HCT116 (cell line): ENCODE results near the gene TMEM191C.

Experiments used
- CBX3 ChIP-seq: IDR thresholded peaks from 2 replicates; pipeline ENCODE4 v1.6.1; 2012; ENCODE audit warnings: low read depth
- CEBPB ChIP-seq: IDR thresholded peaks from 2 replicates; pipeline ENCODE4 v1.6.1; 2012; ENCODE audit warnings: low read depth
- EGR1 ChIP-seq: IDR thresholded peaks from 2 replicates; pipeline ENCODE4 v1.6.1; 2012; ENCODE audit warnings: low read depth
- EZH2 ChIP-seq: fragments of 200-600 bp; sonication (generic); IDR thresholded peaks from 2 replicates; pipeline ENCODE4 v1.6.1; 2017; ENCODE audit warnings: antibody characterized with exemption, mixed run types
- POLR2A ChIP-seq: IDR thresholded peaks from 2 replicates; pipeline ENCODE4 v1.7.0; 2011; ENCODE audit warnings: borderline replicate concordance; ENCODE audit not compliant: insufficient read depth, insufficient read length; ENCODE audit errors: extremely low read depth
- POLR2AphosphoS5 ChIP-seq: IDR thresholded peaks from 2 replicates; pipeline ENCODE4 v1.6.1; 2011; ENCODE audit warnings: mild to moderate bottlenecking, low read depth, low read length, moderate library complexity
- RAD21 ChIP-seq: IDR thresholded peaks from 2 replicates; pipeline ENCODE4 v1.6.1; 2012; ENCODE audit warnings: low read depth, mild to moderate bottlenecking
- SRF ChIP-seq: IDR thresholded peaks from 2 replicates; pipeline ENCODE4 v1.6.1; 2012; ENCODE audit warnings: low read depth
- YY1 ChIP-seq: IDR thresholded peaks from 2 replicates; pipeline ENCODE4 v1.6.1; 2011; ENCODE audit warnings: low read length, low read depth, moderate library complexity, mild to moderate bottlenecking; ENCODE audit not compliant: insufficient replicate concordance; ENCODE audit errors: extremely low read depth
- TF ChIP-seq, protein P1 (sequence below), 3 experiments: fragments of 200-600 bp in 1 of 3; sonication (generic) in 1 of 3; IDR thresholded peaks in 2 of 3; conservative IDR thresholded peaks in 1 of 3; 2 replicates each; pipeline ENCODE4 v1.5.1; 2012 to 2017; ENCODE audit warnings: low read depth in 2 of 3, low read length in 2 of 3, antibody characterized with exemption in 1 of 3, borderline replicate concordance in 1 of 3, control low read depth in 1 of 3, mild to moderate bottlenecking in 1 of 3, mixed read lengths in 1 of 3, mixed run types in 1 of 3, moderate library complexity in 1 of 3; ENCODE audit not compliant: insufficient read depth in 1 of 3
- TF ChIP-seq, protein P2 (sequence below): IDR thresholded peaks from 2 replicates; pipeline ENCODE4 v1.6.1; 2012; ENCODE audit warnings: low read depth
- TF ChIP-seq, protein P3 (sequence below): IDR thresholded peaks from 2 replicates; pipeline ENCODE4 v1.6.1; 2012
- TF ChIP-seq, protein P4 (sequence below): IDR thresholded peaks from 2 replicates; pipeline ENCODE4 v1.6.1; 2011; ENCODE audit warnings: mild to moderate bottlenecking, low read length, moderate library complexity; ENCODE audit not compliant: insufficient replicate concordance; ENCODE audit errors: extremely low read depth

DNA sequence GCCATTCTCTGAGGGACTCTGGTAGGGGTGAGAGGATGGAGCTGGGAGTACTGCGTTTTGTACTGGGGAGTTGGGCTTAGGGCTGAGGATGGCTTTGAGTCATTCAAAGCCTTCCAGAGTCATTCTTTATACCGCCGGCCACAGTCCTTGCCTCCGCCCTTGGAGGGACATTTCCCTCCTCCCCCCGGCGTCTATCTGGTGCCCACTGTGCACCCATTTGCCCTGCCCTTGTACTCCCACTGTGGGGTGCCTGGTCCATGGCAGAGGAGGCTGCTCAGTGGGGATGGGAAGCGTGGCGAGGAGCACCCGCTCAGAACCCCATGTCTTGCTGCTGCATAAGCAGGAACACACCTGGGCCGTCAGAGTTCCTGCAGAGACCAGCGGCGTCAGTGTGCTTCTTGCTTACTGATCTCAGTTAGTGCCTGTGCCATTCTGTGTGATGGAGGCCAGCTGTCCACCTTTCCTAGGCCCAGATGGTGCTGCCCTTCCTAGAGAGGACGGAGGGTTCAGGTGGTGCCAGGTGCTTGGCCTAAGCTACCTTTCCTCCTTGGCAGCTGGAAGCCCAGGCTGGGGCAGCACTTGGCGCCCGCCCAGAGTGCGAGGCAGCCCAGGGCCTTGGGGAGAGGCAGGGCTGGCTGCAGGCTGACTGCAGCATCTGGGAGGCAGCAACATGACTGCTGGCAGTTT lies 23.3 kb upstream of the TMEM191C start:
- TF ChIP-seq, protein P1, sequence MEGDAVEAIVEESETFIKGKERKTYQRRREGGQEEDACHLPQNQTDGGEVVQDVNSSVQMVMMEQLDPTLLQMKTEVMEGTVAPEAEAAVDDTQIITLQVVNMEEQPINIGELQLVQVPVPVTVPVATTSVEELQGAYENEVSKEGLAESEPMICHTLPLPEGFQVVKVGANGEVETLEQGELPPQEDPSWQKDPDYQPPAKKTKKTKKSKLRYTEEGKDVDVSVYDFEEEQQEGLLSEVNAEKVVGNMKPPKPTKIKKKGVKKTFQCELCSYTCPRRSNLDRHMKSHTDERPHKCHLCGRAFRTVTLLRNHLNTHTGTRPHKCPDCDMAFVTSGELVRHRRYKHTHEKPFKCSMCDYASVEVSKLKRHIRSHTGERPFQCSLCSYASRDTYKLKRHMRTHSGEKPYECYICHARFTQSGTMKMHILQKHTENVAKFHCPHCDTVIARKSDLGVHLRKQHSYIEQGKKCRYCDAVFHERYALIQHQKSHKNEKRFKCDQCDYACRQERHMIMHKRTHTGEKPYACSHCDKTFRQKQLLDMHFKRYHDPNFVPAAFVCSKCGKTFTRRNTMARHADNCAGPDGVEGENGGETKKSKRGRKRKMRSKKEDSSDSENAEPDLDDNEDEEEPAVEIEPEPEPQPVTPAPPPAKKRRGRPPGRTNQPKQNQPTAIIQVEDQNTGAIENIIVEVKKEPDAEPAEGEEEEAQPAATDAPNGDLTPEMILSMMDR (IDR thresholded peaks at IDR 0.05 in 2 of 3, conservative IDR thresholded peaks at IDR 0.05 in 1 of 3; ENCODE audit: borderline replicate concordance in 1 of 3, insufficient read depth in 1 of 3, low read depth in 2 of 3, low read length in 2 of 3), result no peak
- TF ChIP-seq EZH2, result no peak
- no peak for TF ChIP-seq SRF
- no peak for TF ChIP-seq CBX3
- no peak for TF ChIP-seq RAD21
- TF ChIP-seq, protein P2, sequence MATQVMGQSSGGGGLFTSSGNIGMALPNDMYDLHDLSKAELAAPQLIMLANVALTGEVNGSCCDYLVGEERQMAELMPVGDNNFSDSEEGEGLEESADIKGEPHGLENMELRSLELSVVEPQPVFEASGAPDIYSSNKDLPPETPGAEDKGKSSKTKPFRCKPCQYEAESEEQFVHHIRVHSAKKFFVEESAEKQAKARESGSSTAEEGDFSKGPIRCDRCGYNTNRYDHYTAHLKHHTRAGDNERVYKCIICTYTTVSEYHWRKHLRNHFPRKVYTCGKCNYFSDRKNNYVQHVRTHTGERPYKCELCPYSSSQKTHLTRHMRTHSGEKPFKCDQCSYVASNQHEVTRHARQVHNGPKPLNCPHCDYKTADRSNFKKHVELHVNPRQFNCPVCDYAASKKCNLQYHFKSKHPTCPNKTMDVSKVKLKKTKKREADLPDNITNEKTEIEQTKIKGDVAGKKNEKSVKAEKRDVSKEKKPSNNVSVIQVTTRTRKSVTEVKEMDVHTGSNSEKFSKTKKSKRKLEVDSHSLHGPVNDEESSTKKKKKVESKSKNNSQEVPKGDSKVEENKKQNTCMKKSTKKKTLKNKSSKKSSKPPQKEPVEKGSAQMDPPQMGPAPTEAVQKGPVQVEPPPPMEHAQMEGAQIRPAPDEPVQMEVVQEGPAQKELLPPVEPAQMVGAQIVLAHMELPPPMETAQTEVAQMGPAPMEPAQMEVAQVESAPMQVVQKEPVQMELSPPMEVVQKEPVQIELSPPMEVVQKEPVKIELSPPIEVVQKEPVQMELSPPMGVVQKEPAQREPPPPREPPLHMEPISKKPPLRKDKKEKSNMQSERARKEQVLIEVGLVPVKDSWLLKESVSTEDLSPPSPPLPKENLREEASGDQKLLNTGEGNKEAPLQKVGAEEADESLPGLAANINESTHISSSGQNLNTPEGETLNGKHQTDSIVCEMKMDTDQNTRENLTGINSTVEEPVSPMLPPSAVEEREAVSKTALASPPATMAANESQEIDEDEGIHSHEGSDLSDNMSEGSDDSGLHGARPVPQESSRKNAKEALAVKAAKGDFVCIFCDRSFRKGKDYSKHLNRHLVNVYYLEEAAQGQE, result no peak
- no peak for TF ChIP-seq EGR1
- no peak for TF ChIP-seq POLR2AphosphoS5
- no peak for TF ChIP-seq YY1
- no peak for TF ChIP-seq CEBPB
- no peak for TF ChIP-seq POLR2A
- TF ChIP-seq, protein P3, sequence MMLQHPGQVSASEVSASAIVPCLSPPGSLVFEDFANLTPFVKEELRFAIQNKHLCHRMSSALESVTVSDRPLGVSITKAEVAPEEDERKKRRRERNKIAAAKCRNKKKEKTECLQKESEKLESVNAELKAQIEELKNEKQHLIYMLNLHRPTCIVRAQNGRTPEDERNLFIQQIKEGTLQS, result no peak
- TF ChIP-seq, protein P4, sequence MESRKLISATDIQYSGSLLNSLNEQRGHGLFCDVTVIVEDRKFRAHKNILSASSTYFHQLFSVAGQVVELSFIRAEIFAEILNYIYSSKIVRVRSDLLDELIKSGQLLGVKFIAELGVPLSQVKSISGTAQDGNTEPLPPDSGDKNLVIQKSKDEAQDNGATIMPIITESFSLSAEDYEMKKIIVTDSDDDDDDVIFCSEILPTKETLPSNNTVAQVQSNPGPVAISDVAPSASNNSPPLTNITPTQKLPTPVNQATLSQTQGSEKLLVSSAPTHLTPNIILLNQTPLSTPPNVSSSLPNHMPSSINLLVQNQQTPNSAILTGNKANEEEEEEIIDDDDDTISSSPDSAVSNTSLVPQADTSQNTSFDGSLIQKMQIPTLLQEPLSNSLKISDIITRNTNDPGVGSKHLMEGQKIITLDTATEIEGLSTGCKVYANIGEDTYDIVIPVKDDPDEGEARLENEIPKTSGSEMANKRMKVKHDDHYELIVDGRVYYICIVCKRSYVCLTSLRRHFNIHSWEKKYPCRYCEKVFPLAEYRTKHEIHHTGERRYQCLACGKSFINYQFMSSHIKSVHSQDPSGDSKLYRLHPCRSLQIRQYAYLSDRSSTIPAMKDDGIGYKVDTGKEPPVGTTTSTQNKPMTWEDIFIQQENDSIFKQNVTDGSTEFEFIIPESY, result no peak
